ENCODE data around the gene DLST. TPM values are rescaled to one million over a fixed set of nuclear protein-coding genes. Genes with fewer than 3 reads are reported as not detected.

The DLST gene
- total RNA-seq, 1 donor from 2014 or later, result 58.6 TPM

DNA sequence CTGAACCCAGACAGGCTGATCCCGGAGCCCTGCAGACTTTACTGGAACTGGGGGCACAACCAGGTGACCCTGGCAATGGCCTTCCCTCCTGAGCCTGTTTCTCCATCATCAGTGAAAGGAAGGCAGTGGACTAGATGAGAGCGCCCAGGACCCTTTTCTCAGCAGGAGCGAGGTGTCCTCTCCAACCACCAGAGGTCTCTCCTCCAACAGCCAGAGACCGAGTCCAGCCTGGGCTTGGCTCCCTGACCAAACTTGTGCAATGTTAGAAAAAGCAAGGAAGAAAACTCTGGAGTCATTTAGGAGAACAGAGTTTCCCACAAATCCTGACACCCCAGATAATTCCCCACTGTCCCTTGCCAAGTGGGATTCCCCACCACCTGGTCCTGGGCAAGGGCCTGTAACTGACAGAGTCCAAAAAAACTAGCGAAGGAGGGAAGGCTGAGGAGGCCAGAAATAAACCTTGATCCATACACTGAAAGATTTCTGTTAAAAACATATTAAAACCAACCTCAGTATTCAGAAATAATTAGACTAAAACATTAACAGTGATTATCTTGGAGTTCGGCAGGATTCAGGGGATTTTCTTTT lies 32.4 kb downstream of the DLST start:
- TF ChIP-seq, protein P1, sequence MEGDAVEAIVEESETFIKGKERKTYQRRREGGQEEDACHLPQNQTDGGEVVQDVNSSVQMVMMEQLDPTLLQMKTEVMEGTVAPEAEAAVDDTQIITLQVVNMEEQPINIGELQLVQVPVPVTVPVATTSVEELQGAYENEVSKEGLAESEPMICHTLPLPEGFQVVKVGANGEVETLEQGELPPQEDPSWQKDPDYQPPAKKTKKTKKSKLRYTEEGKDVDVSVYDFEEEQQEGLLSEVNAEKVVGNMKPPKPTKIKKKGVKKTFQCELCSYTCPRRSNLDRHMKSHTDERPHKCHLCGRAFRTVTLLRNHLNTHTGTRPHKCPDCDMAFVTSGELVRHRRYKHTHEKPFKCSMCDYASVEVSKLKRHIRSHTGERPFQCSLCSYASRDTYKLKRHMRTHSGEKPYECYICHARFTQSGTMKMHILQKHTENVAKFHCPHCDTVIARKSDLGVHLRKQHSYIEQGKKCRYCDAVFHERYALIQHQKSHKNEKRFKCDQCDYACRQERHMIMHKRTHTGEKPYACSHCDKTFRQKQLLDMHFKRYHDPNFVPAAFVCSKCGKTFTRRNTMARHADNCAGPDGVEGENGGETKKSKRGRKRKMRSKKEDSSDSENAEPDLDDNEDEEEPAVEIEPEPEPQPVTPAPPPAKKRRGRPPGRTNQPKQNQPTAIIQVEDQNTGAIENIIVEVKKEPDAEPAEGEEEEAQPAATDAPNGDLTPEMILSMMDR (conservative IDR thresholded peaks at IDR 0.05; ENCODE audit: low read depth, low read length), result peak; percentile 92
- DNase-seq (ENCODE audit: low read depth), result no peak
- H3K4me3 ChIP-seq (ENCODE audit: low read depth, low read length), result no peak overlapping the region

DNA sequence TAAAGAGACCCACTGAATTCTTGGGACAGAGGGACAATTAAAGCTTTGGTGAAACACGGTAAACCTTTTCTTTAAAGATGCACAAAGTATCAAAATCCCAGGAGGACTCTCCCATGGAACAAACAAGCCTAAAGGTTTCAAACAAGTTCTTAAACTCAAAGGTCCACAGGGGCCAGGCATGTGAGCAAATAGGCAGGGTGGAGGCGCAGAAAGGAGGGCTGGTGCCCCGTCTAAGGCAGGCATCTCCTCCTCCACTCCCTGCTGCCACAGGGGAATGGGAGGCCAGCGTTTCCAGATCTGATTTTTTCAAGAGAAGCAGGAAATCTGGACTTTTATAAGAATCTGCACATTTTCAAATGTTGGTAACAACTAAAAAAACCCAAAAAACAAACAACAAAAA lies 33.7 kb downstream of the DLST start:
- DNase-seq (ENCODE audit: low read depth), result no peak
- no peak overlapping the region for H3K4me3 ChIP-seq (ENCODE audit: low read depth, low read length)
- TF ChIP-seq, protein P1 (conservative IDR thresholded peaks at IDR 0.05; ENCODE audit: low read depth, low read length), result no peak

DNA sequence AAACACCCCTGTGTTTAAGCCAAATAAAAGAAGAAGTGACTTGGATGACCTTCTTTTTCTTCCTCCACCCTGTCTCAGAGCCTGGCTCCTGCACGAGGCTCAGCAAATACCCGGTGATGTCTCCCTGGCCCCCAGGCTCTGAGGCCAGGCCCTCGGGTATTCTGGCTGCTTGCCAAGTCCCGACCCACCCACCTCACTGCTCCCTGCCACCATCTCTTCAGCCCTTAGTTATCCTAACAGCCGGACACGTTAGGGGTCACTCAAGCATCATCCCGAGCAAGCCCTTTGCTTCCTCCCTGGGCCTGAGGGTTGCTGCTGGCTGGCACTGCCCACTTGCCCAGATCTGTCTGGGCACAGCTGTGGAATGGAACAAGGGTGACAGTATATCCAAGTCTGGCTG lies 34.1 kb downstream of the DLST start:
- TF ChIP-seq, protein P1 (conservative IDR thresholded peaks at IDR 0.05; ENCODE audit: low read depth, low read length), result no peak
- DNase-seq (ENCODE audit: low read depth), result no peak
- no peak overlapping the region for H3K4me3 ChIP-seq (ENCODE audit: low read depth, low read length)

DNA sequence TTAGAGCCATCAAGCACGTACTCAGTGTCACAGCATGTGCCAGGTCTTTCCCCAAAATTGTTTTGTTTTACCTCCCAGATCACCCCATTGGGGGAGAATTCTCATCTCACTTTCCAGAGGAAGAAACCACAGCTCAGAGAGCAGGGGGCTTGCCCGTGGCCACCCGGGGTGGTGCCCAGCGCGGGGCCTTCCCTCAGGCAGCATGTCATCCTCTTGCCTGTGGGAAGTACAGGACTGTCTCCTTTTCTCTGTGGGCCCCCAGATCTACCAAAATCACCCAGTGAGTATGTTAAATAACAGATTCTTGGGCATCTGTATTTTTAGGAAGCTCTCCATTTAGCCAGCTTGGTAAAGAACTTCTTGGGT lies 35.4 kb downstream of the DLST start:
- DNase-seq (ENCODE audit: low read depth), result no peak
- no peak overlapping the region for H3K4me3 ChIP-seq (ENCODE audit: low read depth, low read length)
- TF ChIP-seq, protein P1 (conservative IDR thresholded peaks at IDR 0.05; ENCODE audit: low read depth, low read length), result no peak

DNA sequence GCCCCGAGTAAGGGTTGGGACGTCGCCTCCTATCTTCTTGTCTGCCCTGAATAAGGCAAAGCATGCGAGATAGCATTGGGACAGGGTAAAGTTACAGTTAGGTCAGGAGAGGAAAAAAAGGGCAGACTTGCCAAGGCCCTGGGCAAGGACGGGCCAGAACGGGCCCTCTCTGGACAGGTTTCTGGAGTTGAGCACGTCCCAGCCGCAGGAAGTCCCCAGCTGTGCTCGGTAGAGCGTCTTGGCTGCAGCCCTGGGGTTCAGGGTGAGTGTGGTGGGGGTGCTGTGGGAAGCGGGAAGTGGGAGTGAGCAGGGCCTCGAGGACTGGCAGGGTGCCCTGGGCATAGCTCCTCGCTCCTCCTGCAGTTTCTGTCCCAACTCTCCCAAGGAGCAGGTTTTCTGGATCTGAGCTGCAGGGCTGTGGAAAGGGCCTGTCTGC lies 35.9 kb downstream of the DLST start:
- no peak overlapping the region for H3K4me3 ChIP-seq (ENCODE audit: low read depth, low read length)
- TF ChIP-seq, protein P1 (conservative IDR thresholded peaks at IDR 0.05; ENCODE audit: low read depth, low read length), result no peak
- no peak for DNase-seq (ENCODE audit: low read depth)

DNA sequence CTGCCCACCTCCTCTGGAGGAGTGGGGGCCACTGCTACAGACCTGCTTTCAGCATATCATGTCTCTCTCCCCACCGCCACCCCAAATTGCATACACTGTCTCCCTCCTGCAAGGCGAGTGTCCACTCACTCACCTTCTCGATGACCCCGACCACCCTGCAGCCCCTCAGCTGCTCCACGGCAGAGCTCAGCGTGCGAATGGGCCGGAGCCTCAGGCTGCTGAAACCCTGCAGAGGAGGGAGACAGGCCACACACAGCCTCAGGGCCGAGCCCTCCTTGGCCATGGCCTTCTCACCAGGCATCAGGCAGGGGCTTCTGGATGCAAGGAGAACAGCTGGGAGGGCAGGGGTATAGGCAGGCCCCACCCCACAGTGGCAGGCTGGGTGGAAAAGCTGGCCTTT lies 36.7 kb downstream of the DLST start:
- TF ChIP-seq, protein P1 (conservative IDR thresholded peaks at IDR 0.05; ENCODE audit: low read depth, low read length), result no peak
- no peak overlapping the region for H3K4me3 ChIP-seq (ENCODE audit: low read depth, low read length)
- no peak for DNase-seq (ENCODE audit: low read depth)

DNA sequence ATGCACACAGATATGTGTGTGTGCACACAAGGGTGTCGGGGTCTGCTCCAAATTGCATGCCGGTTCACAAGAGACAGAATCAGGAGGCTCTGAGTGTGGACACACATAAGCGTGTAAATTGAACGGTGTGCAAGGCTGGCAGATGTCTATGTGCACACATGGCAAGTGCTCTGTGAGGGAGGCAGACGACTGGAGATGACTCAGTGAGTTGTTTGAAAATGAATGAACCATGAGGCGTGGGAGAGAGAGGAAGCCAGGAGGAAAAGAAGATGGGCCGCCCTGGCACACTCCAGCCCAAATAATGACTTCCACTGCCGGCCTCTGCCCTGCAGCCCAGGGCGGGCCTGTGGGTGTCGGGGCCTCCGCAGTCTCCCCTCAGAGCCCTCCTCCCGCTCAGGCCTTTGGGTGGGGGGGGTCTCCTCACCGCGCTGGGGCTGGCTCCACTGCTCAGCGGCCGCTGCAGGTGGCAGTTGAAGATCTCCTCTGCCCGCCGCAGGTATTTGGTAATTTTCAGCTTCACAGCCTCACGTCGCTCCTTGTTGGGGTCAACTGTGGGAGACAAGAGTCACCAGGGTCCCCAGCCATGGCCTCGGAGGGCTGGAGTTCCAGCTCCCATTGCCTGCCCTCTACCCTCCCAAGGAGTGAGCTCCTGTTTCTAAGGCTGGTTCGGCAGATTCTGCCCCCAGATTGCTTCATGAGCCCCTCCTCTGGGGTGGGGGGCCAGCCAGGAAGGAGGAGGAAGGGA lies 37.9 kb downstream of the DLST start:
- no peak for DNase-seq (ENCODE audit: low read depth)
- no peak overlapping the region for H3K4me3 ChIP-seq (ENCODE audit: low read depth, low read length)
- TF ChIP-seq, protein P1 (conservative IDR thresholded peaks at IDR 0.05; ENCODE audit: low read depth, low read length), result no peak
